ENCODE measurements around the gene MPP7.

The MPP7 gene

GRCh38 chr10:28273343-28273742, 29.5 kb downstream of the MPP7 start:
- no peak for DNase-seq (ENCODE audit: low read depth in 2 of 3, low spot score in 1 of 3)

- no peak for DNase-seq (ENCODE audit: low read depth in 2 of 3, low spot score in 1 of 3)
Observed at GRCh38 chr10:28269842-28270456, 32.9 kb downstream of the MPP7 start.

- DNase-seq (ENCODE audit: low read depth in 2 of 3, low spot score in 1 of 3), result no peak
Observed at GRCh38 chr10:28266449-28267224, 36.2 kb downstream of the MPP7 start.

GRCh38 chr10:28263136-28263857, 39.6 kb downstream of the MPP7 start:
- no peak for DNase-seq (ENCODE audit: low read depth in 2 of 3, low spot score in 1 of 3)

GRCh38 chr10:28256776-28257175, 46.1 kb downstream of the MPP7 start:
- no peak for DNase-seq (ENCODE audit: low read depth in 2 of 3, low spot score in 1 of 3)

- no peak for DNase-seq (ENCODE audit: low read depth in 2 of 3, low spot score in 1 of 3)
Observed at GRCh38 chr10:28254290-28254985, 48.4 kb downstream of the MPP7 start.

GRCh38 chr10:28253169-28253785, 49.6 kb downstream of the MPP7 start:
- DNase-seq (ENCODE audit: low read depth in 2 of 3, low spot score in 1 of 3), result no peak
